Pancreas (tissue), 10 donors: ENCODE measurements around the gene TBKBP1. TPM values are rescaled to one million over a fixed set of nuclear protein-coding genes. Genes with fewer than 3 reads are reported as not detected.

Source experiments
- ATAC-seq, 4 donors: fragments of 200-7000 bp; cut with Tn5 transposase; one replicate each; pipeline versions ENCODE4 v1.8.0 to v1.9.1; 2020; ENCODE audit warnings: mild to moderate bottlenecking in 4 of 4, moderate library complexity in 4 of 4
- DNase-seq, 6 donors: peaks; one replicate each; pipeline ENCODE4 v3.0.0-alpha.2; 2020
- FAIRE-seq: peaks from 2 replicates; lab custom pipeline; 2012; peaks lifted over from hg19 to GRCh38; lab: Jason Lieb, UNC
- H3K27ac ChIP-seq, 4 donors: fragments of 200-600 bp; sonication (generic); 1 replicate in 3 of 4; 2 replicates in 1 of 4; pipeline versions ENCODE4 v1.5.0 to v1.8.0; 2020
- H3K27me3 ChIP-seq, 4 donors: fragments of 200-600 bp; one replicate each; pipeline ENCODE4 v1.8.0; 2021
- H3K36me3 ChIP-seq, 3 donors: fragments of 200-600 bp; sonication (generic) in 1 of 3; one replicate each; pipeline versions ENCODE4 v1.5.0 to v1.8.0; 2020 to 2021
- H3K4me1 ChIP-seq, 3 donors: fragments of 200-600 bp; one replicate each; pipeline ENCODE4 v1.8.0; 2021
- H3K4me3 ChIP-seq, 4 donors: fragments of 200-600 bp; sonication (generic) in 2 of 4; one replicate each; pipeline versions ENCODE4 v1.5.0 to v1.8.0; 2020 to 2021
- H3K9me3 ChIP-seq, 4 donors: fragments of 200-600 bp; one replicate each; pipeline ENCODE4 v1.8.0; 2021
- CTCF ChIP-seq, 4 donors: fragments of 200-600 bp; sonication (generic) in 3 of 4; IDR thresholded peaks; one replicate each; pipeline versions ENCODE4 v1.5.0 to v1.8.0; 2021; ENCODE audit warnings: antibody characterized with exemption in 4 of 4
- WGBS, 2 donors: extraction: QIAGEN DNeasy Blood & Tissue Kit; methylation state at CpG; one replicate each; pipeline ENCODE4 v1.1.7; 2013; 5-methylcytosine and 5-hydroxymethylcytosine counted together
- intact Hi-C, 3 donors: fragments of 100-400 bp; cut with DNase I; formaldehyde crosslinking; loops; one replicate each; pipeline versions ENCODE4 v1.11.1 to v1.14.2; 2022
- polyA plus RNA-seq, 2 donors: library from polyadenylated mRNA; stranded (reverse); fragments of 200-250 nt; gene quantifications; one replicate each; pipeline ENCODE4 v1.2.3, GENCODE V29; 2013
- total RNA-seq, 6 donors: library from RNA; stranded (reverse); fragmentation: NEBNext Ultra II Directional in 4 of 6; extraction: Animal tissue kit (Norgen Biotek cat#: 25700) in 4 of 6; gene quantifications; one replicate each; pipeline versions ENCODE4 v1.2.1 to v1.2.4, GENCODE V29; 2021 to 2023
- donor health status: healthy with polysubstance abuse.
- donor health status: DM: no; HTN: no; CAD: no; lungs with moderate emphysema.
- donor health status: DM: no; HTN: no; CAD: no.
- donor health status: control.
- donor health status: control.
- donor health status: Bipolar disorder and iron deficiency.
- donor health status: DM: yes; HTN: yes; CAD: no.
- donor health status: DM: no; HTN: no; CAD: no.
- donor health status: DM: no; HTN: no; CAD: no.
- donor health status: DM: yes; HTN: yes; CAD: no.

The TBKBP1 gene
- total and polyA plus RNA-seq, 8 donors, result 4.7 to 21.2 (median 6.4) TPM

- Histone ChIP-seq H3K27ac (peak overlapping the region in 1 of 4 donors; percentile 44), H3K27me3 (no peaks in the 10 kb centered on the region), H3K4me1 (peaks cover 0 to 6% (median 0%) of the 10 kb centered on the region in 3 donors), H3K36me3 (no peaks in the 10 kb centered on the region), H3K4me3 (no peak overlapping the region), H3K9me3 (no peaks in the 10 kb centered on the region)
- intact Hi-C loops, result loop anchor here in 1 of 3 donors (10.0 kb wide), 1 partner anchor 112 kb away; no protein-coding TSS in a partner anchor
- ATAC-seq (no peak), FAIRE-seq (no peak), DNase-seq (no peak)
- 63 to 80% methylated on average over 2 of the region's 2 CpGs for WGBS, 2 donors
- no peak for TF ChIP-seq CTCF (IDR thresholded peaks at IDR 0.05)
Observed at GRCh38 chr17:47692137-47692894, 1.6 kb upstream of the TBKBP1 start.

- TF ChIP-seq CTCF (IDR thresholded peaks at IDR 0.05), result no peak
- FAIRE-seq, result no peak
- Histone ChIP-seq H3K4me3 (peak overlapping the region; percentile 50 to 97 (median 67)), H3K27ac (peak overlapping the region in 3 of 4 donors; percentile 44 to 67 (median 53)), H3K27me3 (no peaks in the 10 kb centered on the region), H3K9me3 (no peaks in the 10 kb centered on the region), H3K36me3 (no peaks in the 10 kb centered on the region), H3K4me1 (peaks cover 0 to 6% (median 0%) of the 10 kb centered on the region in 3 donors)
- peak; percentile 20 to 44 (median 34) for ATAC-seq
- intact Hi-C loops, result loop anchor here in 1 of 3 donors (10.0 kb wide), 1 partner anchor 112 kb away; no protein-coding TSS in a partner anchor
- peak in 4 of 6 donors; percentile 33 to 59 (median 51) for DNase-seq
- 17 to 20% methylated on average over 10 of the region's 10 CpGs for WGBS, 2 donors
Observed at GRCh38 chr17:47692895-47693730, 848 bp upstream of the TBKBP1 start.

- H3K27me3 ChIP-seq, result no peaks in the 10 kb centered on the region
- H3K4me3 ChIP-seq, result peak overlapping the region; percentile 50 to 97 (median 67)
- peaks cover 0 to 6% (median 0%) of the 10 kb centered on the region in 3 donors for H3K4me1 ChIP-seq
- peak overlapping the region; percentile 53 to 67 (median 58) for H3K27ac ChIP-seq
- no peaks in the 10 kb centered on the region for H3K9me3 ChIP-seq
- H3K36me3 ChIP-seq, result no peaks in the 10 kb centered on the region
- intact Hi-C loops, result loop anchor here in 1 of 3 donors (10.0 kb wide), 1 partner anchor 110 kb away; no protein-coding TSS in a partner anchor
- FAIRE-seq, result no peak
- peak; percentile 50 to 67 (median 60) for ATAC-seq
- TF ChIP-seq CTCF (IDR thresholded peaks at IDR 0.05), result no peak
- 7 to 8% methylated on average over 52 to 65 of the region's 65 CpGs for WGBS, 2 donors
- peak in 4 of 6 donors; percentile 42 to 66 (median 56) for DNase-seq
Observed at GRCh38 chr17:47694581-47695428, 844 bp downstream of the TBKBP1 start.
